ENCODE measurements around the gene NIN. TPM values are rescaled to one million over a fixed set of nuclear protein-coding genes. Genes with fewer than 3 reads are reported as not detected.

NIN gene
- total RNA-seq, 1 donor from 2014 or later, result 46.9 TPM

DNA sequence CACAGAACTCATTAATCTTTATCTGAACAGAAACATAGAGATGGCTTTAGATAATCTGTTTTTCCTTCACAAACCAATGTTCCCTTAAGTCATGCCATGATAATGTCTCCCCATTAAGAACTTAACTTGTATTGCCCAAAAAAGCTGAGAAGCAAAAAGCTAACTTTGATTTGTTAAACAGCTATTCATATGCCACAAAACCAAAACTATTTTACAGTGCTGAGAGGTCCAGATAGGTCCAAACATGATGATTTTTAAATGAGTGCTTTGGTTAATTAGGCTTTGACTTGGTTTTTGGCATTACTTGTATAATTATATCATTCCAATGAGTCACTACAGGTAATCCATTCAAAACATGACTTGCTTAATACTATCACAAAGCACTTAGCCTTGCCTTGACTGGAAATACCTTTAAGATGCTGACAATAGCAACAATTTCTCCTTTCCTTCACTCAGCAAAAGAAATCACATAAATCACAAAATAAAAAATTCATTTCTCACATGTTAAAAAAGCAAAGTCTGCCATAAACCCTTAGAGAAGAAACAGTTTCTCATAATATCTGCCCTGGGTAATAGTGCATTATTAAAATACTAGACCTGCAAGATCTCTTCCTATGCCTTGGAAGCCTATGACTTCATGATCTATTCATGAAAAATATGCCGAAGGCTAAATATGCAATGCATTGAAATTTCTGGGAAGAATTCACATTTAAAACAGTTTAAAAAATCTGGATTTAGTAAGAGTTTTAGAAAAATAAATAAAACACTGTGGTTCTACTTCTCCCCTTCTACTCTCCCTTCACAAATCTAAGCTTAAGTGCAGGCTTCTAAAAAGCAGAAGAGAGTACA is 110.8 kb downstream of the NIN start:
- Mint-ChIP-seq H3K27ac (ENCODE audit: unreplicated experiment) (peak overlapping the region; percentile 95), H3K4me3 (ENCODE audit: unreplicated experiment) (no peak overlapping the region), H3K4me1 (ENCODE audit: low read depth) (peaks cover 31% of the 10 kb centered on the region), H3K9me3 (ENCODE audit: low read depth) (no peaks in the 10 kb centered on the region), H3K36me3 (ENCODE audit: low read depth) (peaks cover 12% of the 10 kb centered on the region), H3K27me3 (ENCODE audit: low read depth) (no peaks in the 10 kb centered on the region)
- no peak for DNase-seq (ENCODE audit: low spot score)
- TF ChIP-seq, protein P1, sequence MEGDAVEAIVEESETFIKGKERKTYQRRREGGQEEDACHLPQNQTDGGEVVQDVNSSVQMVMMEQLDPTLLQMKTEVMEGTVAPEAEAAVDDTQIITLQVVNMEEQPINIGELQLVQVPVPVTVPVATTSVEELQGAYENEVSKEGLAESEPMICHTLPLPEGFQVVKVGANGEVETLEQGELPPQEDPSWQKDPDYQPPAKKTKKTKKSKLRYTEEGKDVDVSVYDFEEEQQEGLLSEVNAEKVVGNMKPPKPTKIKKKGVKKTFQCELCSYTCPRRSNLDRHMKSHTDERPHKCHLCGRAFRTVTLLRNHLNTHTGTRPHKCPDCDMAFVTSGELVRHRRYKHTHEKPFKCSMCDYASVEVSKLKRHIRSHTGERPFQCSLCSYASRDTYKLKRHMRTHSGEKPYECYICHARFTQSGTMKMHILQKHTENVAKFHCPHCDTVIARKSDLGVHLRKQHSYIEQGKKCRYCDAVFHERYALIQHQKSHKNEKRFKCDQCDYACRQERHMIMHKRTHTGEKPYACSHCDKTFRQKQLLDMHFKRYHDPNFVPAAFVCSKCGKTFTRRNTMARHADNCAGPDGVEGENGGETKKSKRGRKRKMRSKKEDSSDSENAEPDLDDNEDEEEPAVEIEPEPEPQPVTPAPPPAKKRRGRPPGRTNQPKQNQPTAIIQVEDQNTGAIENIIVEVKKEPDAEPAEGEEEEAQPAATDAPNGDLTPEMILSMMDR (IDR thresholded peaks at IDR 0.05), result no peak

DNA sequence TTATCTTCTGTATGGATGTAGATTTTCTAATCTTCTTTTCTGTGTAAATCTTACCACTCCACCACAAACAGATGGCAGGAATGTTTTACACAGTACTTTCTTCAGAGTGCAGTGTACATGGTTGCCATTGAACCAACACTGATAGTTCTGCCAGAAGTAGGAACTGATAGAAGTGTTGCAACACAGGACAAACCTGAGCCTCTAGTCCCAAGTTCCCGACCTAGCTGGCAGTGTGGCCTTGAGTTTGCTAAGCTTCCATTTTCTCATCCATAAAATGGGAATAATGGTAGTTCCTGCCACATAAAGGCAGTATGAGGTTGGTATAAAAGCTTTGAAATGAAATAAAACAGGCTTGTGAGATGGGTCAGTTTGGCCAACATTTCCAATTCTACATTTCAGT is 112.0 kb downstream of the NIN start:
- Mint-ChIP-seq H3K27me3 (ENCODE audit: low read depth) (no peaks in the 10 kb centered on the region), H3K36me3 (ENCODE audit: low read depth) (peaks cover 6% of the 10 kb centered on the region), H3K4me1 (ENCODE audit: low read depth) (peaks cover 22% of the 10 kb centered on the region), H3K4me3 (ENCODE audit: unreplicated experiment) (no peak overlapping the region), H3K9me3 (ENCODE audit: low read depth) (no peaks in the 10 kb centered on the region), H3K27ac (ENCODE audit: unreplicated experiment) (no peak overlapping the region)
- DNase-seq (ENCODE audit: low spot score), result no peak
- TF ChIP-seq, protein P1 (IDR thresholded peaks at IDR 0.05), result no peak

DNA sequence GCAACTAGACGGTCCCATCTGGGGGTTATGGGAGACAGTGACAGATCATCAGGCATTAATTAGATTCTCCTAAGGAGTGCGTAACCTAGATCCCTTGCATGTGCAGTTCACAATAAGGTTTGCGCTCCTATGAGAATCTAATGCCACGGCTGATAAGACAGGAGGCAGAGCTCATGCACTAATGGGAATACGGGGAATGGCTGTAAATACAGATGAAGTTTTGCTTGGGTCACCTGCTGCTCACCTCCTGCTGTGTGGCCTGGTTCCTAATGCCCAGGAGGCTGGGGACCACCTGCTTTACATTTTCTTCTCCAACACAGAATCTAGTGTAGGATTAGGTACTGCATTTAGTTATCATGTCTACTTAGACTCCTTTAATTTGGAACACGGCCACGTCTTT is 113.2 kb downstream of the NIN start:
- no peaks in the 10 kb centered on the region for H3K27me3 Mint-ChIP-seq (ENCODE audit: low read depth)
- no peaks in the 10 kb centered on the region for H3K9me3 Mint-ChIP-seq (ENCODE audit: low read depth)
- H3K36me3 Mint-ChIP-seq (ENCODE audit: low read depth), result peaks cover 4% of the 10 kb centered on the region
- TF ChIP-seq, protein P1 (IDR thresholded peaks at IDR 0.05), result no peak
- no peak overlapping the region for H3K27ac Mint-ChIP-seq (ENCODE audit: unreplicated experiment)
- no peak for DNase-seq (ENCODE audit: low spot score)
- H3K4me3 Mint-ChIP-seq (ENCODE audit: unreplicated experiment), result no peak overlapping the region
- peaks cover 22% of the 10 kb centered on the region for H3K4me1 Mint-ChIP-seq (ENCODE audit: low read depth)

DNA sequence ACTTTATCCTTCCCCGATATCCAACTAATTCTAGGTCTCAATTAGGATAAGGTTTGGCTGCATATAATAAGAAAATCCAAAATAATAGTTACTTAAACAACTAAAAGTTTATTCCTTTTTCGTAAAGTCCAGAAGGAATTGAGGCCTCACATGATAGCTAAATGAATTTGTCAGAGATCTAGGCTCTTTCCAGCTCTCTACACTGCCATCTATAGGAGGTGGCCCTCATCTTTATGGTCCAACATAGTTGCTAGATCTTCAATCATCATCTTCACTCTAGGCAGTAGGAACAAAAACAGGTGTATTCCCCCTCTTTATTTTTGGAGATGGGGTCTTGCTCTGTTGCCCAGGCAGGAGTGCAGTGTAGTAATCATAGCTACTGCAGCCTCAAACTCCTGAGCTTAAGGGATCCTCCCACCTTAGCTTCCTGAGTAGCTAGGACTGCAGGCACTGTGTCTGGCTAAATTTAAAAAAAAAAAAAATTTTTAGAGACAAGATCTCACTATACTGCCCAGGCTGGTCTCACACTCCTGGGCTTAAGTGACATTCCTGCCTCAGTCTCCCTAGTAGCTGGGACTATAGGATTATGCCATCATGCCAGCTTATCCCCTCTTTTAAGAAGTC is 116.4 kb downstream of the NIN start:
- TF ChIP-seq, protein P1 (IDR thresholded peaks at IDR 0.05), result peak; percentile 77
- Mint-ChIP-seq H3K4me1 (ENCODE audit: low read depth) (peaks cover under 1% of the 10 kb centered on the region), H3K9me3 (ENCODE audit: low read depth) (no peaks in the 10 kb centered on the region), H3K36me3 (ENCODE audit: low read depth) (no peaks in the 10 kb centered on the region), H3K4me3 (ENCODE audit: unreplicated experiment) (no peak overlapping the region), H3K27me3 (ENCODE audit: low read depth) (no peaks in the 10 kb centered on the region), H3K27ac (ENCODE audit: unreplicated experiment) (no peak overlapping the region)
- no peak for DNase-seq (ENCODE audit: low spot score)

DNA sequence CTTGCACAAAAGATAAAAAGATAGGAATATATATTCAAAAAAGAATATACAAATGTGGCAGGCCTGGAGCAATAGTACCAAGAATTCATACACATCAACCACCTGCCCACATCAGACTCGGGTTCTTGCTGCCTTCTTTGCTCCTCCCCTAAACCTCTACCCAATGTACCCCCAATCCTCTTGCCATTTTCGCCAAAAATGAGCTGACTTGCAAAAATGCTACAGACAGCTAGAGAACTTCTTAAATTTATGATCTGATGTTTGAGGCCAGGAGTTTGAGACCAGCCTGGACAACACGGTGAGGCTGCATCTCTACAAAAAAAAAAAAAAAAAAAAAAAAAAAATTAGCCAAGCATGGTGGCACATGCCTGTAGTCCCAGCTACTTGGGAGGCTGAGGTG is 119.9 kb downstream of the NIN start:
- H3K27ac Mint-ChIP-seq (ENCODE audit: unreplicated experiment), result no peak overlapping the region
- H3K27me3 Mint-ChIP-seq (ENCODE audit: low read depth), result no peaks in the 10 kb centered on the region
- DNase-seq (ENCODE audit: low spot score), result no peak
- TF ChIP-seq, protein P1 (IDR thresholded peaks at IDR 0.05), result no peak
- H3K4me3 Mint-ChIP-seq (ENCODE audit: unreplicated experiment), result no peak overlapping the region
- no peaks in the 10 kb centered on the region for H3K4me1 Mint-ChIP-seq (ENCODE audit: low read depth)
- H3K9me3 Mint-ChIP-seq (ENCODE audit: low read depth), result no peaks in the 10 kb centered on the region
- no peaks in the 10 kb centered on the region for H3K36me3 Mint-ChIP-seq (ENCODE audit: low read depth)
